HL-60 (cell line): ENCODE results near the gene PDCD4.

ENCODE experiments used
- CTCF ChIP-seq: IDR thresholded peaks from one replicate; pipeline ENCODE4 v1.5.1; 2011; ENCODE audit warnings: low read length, control low read depth, inconsistent platforms; ENCODE audit not compliant: insufficient read depth
- SPI1 ChIP-seq: IDR thresholded peaks from 2 replicates; pipeline ENCODE4 v1.6.1; 2012; ENCODE audit warnings: low read depth, mild to moderate bottlenecking, borderline replicate concordance

GRCh38 chr10:110825508-110825907, 46.2 kb upstream of the PDCD4 start:
- TF ChIP-seq CTCF, result no peak
- no peak for TF ChIP-seq SPI1
